Small intestine (tissue), 7 donors: ENCODE results near the gene VWA2. TPM values are rescaled to one million over a fixed set of nuclear protein-coding genes. Genes with fewer than 3 reads are reported as not detected.

Source experiments
- DNase-seq, 2 donors: peaks; one replicate each; pipeline versions ENCODE4 v3.0.0 to v3.0.0-alpha.2; 2013
- FAIRE-seq: peaks from 2 replicates; lab custom pipeline; 2012; peaks lifted over from hg19 to GRCh38; lab: Jason Lieb, UNC
- H3K27ac ChIP-seq, 3 donors: one replicate each; pipeline ENCODE4 v1.5.1; 2013; ENCODE audit warnings: low read length in 2 of 3, mild to moderate bottlenecking in 2 of 3, control low read depth in 1 of 3, inconsistent platforms in 1 of 3, low read depth in 1 of 3, moderate library complexity in 1 of 3
- H3K27me3 ChIP-seq, 3 donors: one replicate each; pipeline ENCODE4 v1.6.1; 2013; ENCODE audit warnings: low read length in 3 of 3, inconsistent platforms in 1 of 3; ENCODE audit not compliant: control insufficient read depth in 3 of 3, insufficient read depth in 3 of 3
- H3K36me3 ChIP-seq, 3 donors: one replicate each; pipeline ENCODE4 v1.6.1; 2013; ENCODE audit warnings: low read length in 3 of 3, inconsistent platforms in 1 of 3, low read depth in 1 of 3, mild to moderate bottlenecking in 1 of 3, moderate library complexity in 1 of 3; ENCODE audit not compliant: control insufficient read depth in 3 of 3, insufficient read depth in 2 of 3
- H3K4me1 ChIP-seq, 3 donors: one replicate each; pipeline ENCODE4 v1.6.1; 2013; ENCODE audit warnings: low read length in 2 of 3, inconsistent platforms in 1 of 3, low read depth in 1 of 3, mild to moderate bottlenecking in 1 of 3, moderate library complexity in 1 of 3; ENCODE audit not compliant: control insufficient read depth in 3 of 3, insufficient read depth in 2 of 3
- H3K4me3 ChIP-seq, 3 donors: one replicate each; pipeline ENCODE4 v1.5.1; 2013; ENCODE audit warnings: low read length in 3 of 3, control low read depth in 1 of 3, inconsistent platforms in 1 of 3, low read depth in 1 of 3, mild to moderate bottlenecking in 1 of 3, moderate library complexity in 1 of 3
- H3K9me3 ChIP-seq, 2 donors: one replicate each; pipeline ENCODE4 v1.6.1; 2013; ENCODE audit warnings: low read depth in 1 of 2, low read length in 1 of 2; ENCODE audit not compliant: control insufficient read depth in 2 of 2, insufficient read depth in 1 of 2
- WGBS, 3 donors: extraction: QIAGEN DNeasy Blood & Tissue Kit; methylation state at CpG; one replicate each; pipeline ENCODE4 v1.1.7; 2013; 5-methylcytosine and 5-hydroxymethylcytosine counted together
- polyA plus RNA-seq, 4 donors: library from polyadenylated mRNA; stranded (reverse) in 3 of 4; unstranded in 1 of 4; fragments of 200-250 nt in 3 of 4; fragments of 120-200 nt in 1 of 4; gene quantifications; one replicate each; pipeline versions ENCODE4 v1.2.1 to v1.2.3, GENCODE V29; 2013
- donor health status: healthy with polysubstance abuse.
- donor health status: control.
- donor health status: control.
- donor health status: Bipolar disorder and iron deficiency.
- donor health status: healthy.

Gene VWA2
- polyA plus RNA-seq, 4 donors = 3.0 to 13.8 TPM; not detected in 2

DNA sequence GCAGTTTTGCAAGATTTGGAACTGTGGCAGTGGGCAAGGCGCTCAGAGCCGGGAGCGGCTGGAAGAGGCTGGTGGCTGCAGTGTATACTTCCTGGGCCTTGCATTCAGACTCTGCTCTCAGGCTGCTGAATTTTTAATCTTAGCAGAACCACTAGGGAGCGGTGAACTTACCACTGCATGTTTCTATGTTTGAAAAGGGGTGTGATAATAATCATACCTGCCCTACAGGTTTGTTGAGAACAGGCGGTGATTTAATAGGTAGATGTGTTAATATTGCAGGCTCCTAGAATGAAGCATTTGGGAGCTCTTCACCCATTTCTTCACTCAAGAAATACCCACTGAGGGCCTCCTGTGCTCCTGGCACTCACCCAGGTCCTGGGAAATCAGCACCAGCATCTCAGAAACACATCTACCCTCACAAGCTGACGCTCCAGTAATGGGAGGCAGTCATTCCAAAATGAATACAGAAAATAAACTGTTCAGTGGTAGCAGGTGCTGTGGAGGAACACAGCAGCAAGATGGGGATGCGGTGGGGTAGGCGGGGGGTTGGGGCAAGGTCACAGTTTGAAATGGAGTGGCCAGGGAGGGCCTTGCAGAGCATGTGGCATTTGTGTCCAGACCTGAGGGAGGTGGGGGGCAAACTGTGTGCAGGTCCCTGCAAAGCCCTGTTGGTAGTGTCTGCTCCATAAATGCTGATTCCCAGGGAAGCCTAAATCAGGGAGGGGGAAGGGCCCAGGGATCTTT lies 41.0 kb downstream of the VWA2 start:
- no peak for DNase-seq
- 86 to 89% (median 87%) methylated on average over 8 of the region's 8 CpGs for WGBS, 3 donors
- no peaks in the 10 kb centered on the region for H3K9me3 ChIP-seq
- no peak for FAIRE-seq
- no peak overlapping the region for H3K27ac ChIP-seq
- H3K4me3 ChIP-seq = no peak overlapping the region
- H3K4me1 ChIP-seq = no peaks in the 10 kb centered on the region
- no peaks in the 10 kb centered on the region for H3K27me3 ChIP-seq
- H3K36me3 ChIP-seq = peaks cover 0 to 5% (median 0%) of the 10 kb centered on the region in 3 donors

DNA sequence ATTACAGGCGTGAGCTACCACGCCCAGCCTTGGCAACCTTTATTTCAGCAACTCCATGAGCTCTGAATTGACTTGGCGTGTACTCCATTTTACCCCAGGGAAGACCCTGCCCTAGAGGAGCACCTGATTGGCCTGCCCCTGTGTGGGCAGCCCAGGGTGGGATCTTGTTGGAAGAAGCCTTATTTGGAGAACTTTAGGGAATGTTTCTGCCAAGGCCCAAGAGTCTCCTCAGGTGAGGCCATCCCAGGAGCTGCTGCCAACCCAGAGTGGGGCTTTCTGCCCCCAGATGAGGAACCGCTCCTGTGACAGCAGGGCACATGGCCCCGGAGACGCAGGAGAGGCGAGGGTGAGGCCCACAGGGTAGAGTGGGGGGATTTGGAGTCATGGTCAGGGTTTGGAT lies 42.0 kb downstream of the VWA2 start:
- Histone ChIP-seq H3K4me1 (no peaks in the 10 kb centered on the region), H3K9me3 (no peaks in the 10 kb centered on the region), H3K4me3 (no peak overlapping the region), H3K36me3 (peaks cover 0 to 6% (median 0%) of the 10 kb centered on the region in 3 donors), H3K27ac (no peak overlapping the region), H3K27me3 (no peaks in the 10 kb centered on the region)
- no peak for FAIRE-seq
- no peak for DNase-seq
- WGBS, 3 donors = 68 to 76% (median 72%) methylated on average over 7 of the region's 7 CpGs

DNA sequence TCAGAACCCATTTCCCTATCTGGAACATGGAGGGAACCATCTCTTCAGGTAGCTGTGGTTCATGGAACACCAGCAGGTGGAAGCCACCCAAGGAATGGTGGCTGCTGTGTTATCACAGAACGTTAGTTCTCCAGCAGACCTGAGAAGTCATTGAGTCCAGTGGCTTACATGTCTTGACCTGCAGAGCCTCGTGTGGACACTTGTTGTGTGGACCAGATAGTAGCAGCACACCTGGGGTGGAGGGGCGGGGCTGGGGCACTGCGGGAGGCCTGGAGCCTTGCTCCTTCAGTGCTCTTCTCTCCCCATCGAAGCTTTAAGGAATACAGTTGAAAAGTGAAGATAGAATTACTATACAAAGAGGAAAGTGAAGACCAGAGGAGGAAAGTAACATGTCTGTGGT lies 42.4 kb downstream of the VWA2 start:
- no peaks in the 10 kb centered on the region for H3K9me3 ChIP-seq
- FAIRE-seq (no peak), DNase-seq (no peak)
- H3K27ac ChIP-seq = no peak overlapping the region
- H3K4me1 ChIP-seq = no peaks in the 10 kb centered on the region
- H3K27me3 ChIP-seq = no peaks in the 10 kb centered on the region
- WGBS, 3 donors = 58 to 75% (median 60%) methylated on average over 5 of the region's 5 CpGs
- H3K36me3 ChIP-seq = peaks cover 0 to 7% (median 0%) of the 10 kb centered on the region in 3 donors
- H3K4me3 ChIP-seq = no peak overlapping the region

DNA sequence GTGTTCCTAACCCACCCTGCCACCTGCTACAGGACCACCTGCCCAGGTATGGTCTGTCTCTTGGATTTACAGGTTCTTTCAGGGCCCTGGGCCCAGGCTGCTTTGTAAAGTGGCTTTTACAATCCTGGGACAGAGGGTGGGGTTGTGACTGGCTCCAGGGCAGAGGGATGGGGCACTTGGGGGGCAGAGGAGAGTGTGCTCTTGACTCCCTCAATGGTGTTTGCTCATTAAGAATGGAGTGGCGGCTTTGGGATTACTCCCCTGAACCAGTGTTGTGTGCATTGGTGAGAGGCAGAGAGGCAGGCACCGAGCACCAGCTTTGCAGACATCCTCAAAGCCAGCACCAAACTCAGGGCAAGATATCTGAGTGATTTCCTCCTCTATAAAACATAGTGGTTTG lies 43.5 kb downstream of the VWA2 start:
- no peaks in the 10 kb centered on the region for H3K9me3 ChIP-seq
- H3K4me3 ChIP-seq = no peak overlapping the region
- H3K36me3 ChIP-seq = peaks cover 0 to 7% (median 0%) of the 10 kb centered on the region in 3 donors
- no peaks in the 10 kb centered on the region for H3K4me1 ChIP-seq
- no peak for DNase-seq
- no peaks in the 10 kb centered on the region for H3K27me3 ChIP-seq
- no peak overlapping the region for H3K27ac ChIP-seq
- WGBS, 3 donors = 88 to 92% (median 90%) methylated on average over 2 of the region's 2 CpGs
- FAIRE-seq = no peak

DNA sequence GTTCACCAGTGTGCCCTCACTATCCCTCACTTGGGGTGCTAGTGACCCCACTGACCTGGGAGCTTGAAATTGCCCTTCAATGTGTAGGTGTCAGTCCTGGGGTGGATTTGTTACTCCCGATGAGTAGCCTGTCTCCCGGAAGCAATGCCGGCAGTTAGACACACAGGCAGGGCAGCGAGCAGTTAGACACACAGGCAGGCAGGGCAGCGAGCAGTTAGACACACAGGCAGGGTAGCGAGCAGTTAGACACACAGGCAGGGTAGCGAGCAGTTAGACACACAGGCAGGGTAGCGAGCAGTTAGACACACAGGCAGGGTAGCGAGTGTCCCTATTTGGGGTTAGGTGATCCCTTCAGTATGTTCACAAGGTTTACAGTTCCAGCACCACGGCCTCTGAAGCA lies 44.0 kb downstream of the VWA2 start:
- 93 to 98% (median 94%) methylated on average over 10 of the region's 10 CpGs for WGBS, 3 donors
- H3K27me3 ChIP-seq = no peaks in the 10 kb centered on the region
- no peaks in the 10 kb centered on the region for H3K9me3 ChIP-seq
- H3K4me3 ChIP-seq = no peak overlapping the region
- peaks cover 0 to 4% (median 0%) of the 10 kb centered on the region in 3 donors for H3K36me3 ChIP-seq
- no peak overlapping the region for H3K27ac ChIP-seq
- no peaks in the 10 kb centered on the region for H3K4me1 ChIP-seq
- FAIRE-seq (no peak), DNase-seq (no peak)

DNA sequence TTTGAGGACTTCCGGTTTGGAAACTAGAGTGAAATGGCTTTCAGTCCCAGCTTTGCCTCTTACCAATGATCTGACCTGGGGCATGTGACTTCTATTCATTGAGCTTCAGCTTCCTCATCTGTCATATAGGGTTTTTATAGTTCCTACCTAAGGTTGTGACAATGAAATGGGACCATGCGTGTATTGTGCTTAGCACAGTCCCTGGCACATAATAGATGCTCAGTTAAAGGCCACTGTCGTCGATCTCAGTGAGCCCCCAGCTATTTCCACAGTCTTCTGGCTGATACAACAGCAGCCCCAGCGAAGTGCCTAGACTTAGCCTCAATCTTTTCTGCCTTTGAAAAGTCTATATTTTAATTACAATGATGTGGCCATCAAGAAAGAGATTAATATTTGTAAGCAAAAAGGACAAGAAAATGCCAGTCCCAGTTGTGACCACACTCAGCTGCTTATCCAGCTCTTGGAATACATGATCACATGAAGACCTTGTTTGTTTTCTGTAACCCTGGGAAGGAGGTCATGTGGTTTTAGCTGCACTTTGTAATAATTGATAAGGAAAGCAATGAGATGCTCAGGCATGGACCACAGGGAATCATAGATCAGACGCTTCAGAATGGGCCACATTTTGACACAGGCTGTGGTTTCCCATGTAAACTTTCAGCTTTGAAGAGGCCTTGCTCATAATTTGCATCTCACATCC lies 44.6 kb downstream of the VWA2 start:
- peaks cover 0 to 2% (median 0%) of the 10 kb centered on the region in 3 donors for H3K36me3 ChIP-seq
- H3K27ac ChIP-seq = no peak overlapping the region
- no peaks in the 10 kb centered on the region for H3K27me3 ChIP-seq
- no peaks in the 10 kb centered on the region for H3K9me3 ChIP-seq
- H3K4me3 ChIP-seq = no peak overlapping the region
- H3K4me1 ChIP-seq = no peaks in the 10 kb centered on the region
- WGBS, 3 donors = 83 to 86% (median 85%) methylated on average over 6 of the region's 6 CpGs
- FAIRE-seq (no peak), DNase-seq (no peak)

DNA sequence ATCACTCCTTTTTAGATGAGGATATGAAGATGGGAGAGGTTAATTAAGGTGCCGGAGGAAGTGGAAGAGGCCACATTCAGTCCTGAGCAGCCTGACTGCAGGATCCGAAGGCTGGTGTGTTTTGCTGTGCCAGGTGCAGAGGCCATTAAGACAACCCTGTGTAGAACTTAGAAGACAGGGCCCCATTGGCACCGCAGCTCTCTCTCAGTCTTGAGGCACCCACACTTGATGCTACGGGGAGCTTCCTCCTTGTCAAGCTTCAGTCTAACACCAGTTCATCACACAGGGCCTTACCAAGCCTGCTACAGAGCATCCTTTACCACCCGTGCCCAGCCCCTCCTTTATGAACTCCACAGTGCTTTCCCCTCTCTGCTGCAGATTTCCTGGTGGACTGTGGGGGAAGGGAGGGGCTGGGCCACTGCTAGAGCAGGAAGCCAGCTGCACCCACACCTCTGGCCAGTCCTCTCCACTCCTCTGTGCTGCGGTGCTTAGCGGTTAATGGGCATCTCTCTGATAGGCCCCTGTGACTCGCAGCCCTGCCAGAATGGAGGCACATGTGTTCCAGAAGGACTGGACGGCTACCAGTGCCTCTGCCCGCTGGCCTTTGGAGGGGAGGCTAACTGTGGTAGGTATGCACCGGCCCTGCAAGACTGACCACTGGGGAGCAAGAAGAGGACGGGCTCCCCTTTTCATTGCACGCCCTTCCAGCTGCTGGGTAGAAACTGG lies 45.5 kb downstream of the VWA2 start:
- WGBS, 3 donors = 79 to 89% (median 79%) methylated on average over 13 of the region's 13 CpGs
- no peaks in the 10 kb centered on the region for H3K4me1 ChIP-seq
- H3K27ac ChIP-seq = no peak overlapping the region
- no peak overlapping the region for H3K4me3 ChIP-seq
- no peak for FAIRE-seq
- H3K9me3 ChIP-seq = no peaks in the 10 kb centered on the region
- H3K27me3 ChIP-seq = no peaks in the 10 kb centered on the region
- H3K36me3 ChIP-seq = peaks cover 0 to 8% (median 0%) of the 10 kb centered on the region in 3 donors
- no peak for DNase-seq

DNA sequence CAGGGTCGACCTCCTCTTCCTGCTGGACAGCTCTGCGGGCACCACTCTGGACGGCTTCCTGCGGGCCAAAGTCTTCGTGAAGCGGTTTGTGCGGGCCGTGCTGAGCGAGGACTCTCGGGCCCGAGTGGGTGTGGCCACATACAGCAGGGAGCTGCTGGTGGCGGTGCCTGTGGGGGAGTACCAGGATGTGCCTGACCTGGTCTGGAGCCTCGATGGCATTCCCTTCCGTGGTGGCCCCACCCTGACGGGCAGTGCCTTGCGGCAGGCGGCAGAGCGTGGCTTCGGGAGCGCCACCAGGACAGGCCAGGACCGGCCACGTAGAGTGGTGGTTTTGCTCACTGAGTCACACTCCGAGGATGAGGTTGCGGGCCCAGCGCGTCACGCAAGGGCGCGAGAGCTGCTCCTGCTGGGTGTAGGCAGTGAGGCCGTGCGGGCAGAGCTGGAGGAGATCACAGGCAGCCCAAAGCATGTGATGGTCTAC lies 46.9 kb downstream of the VWA2 start:
- Histone ChIP-seq H3K4me3 (no peak overlapping the region), H3K4me1 (no peaks in the 10 kb centered on the region), H3K9me3 (no peaks in the 10 kb centered on the region), H3K27ac (no peak overlapping the region), H3K36me3 (peaks cover 0 to 15% (median 0%) of the 10 kb centered on the region in 3 donors), H3K27me3 (no peaks in the 10 kb centered on the region)
- no peak for DNase-seq
- no peak for FAIRE-seq
- 90 to 95% (median 91%) methylated on average over 31 of the region's 31 CpGs for WGBS, 3 donors
